IMR-90 (cell line): ENCODE data around the gene ASIC2. TPM values are rescaled to one million over a fixed set of nuclear protein-coding genes. Genes with fewer than 3 reads are reported as not detected.

Experiments
- ATAC-seq: fragments of 200-7000 bp; cut with Tn5 transposase; 2 replicates; pipeline ENCODE4 v1.9.1; 2020; ENCODE audit warnings: low read depth, mild to moderate bottlenecking, moderate library complexity
- BruUV-seq: library from RNA; stranded (reverse); fragments of 400-500 nt; replicated peaks from 2 replicates; lab custom pipeline; 2021; lab: Mats Ljungman, UMichigan
- CTCF ChIA-PET: fragments of 300-600 bp; formaldehyde crosslinking; extraction: SDS; loops from one replicate; lab custom pipeline; 2021; ENCODE audit warnings: antibody characterized with exemption; lab: Yijun Ruan, JAX
- POLR2A ChIA-PET: fragments of 300-600 bp; sonication (Branson Sonifier 250); formaldehyde crosslinking; loops from one replicate; lab custom pipeline; 2022; ENCODE audit warnings: antibody characterized with exemption; ENCODE audit not compliant: unreplicated experiment; lab: Charles Lee
- DNase-seq: peaks from one replicate; pipeline ENCODE4 v3.0.0; 2013
- H2AFZ ChIP-seq: replicated peaks from 2 replicates; pipeline ENCODE3; 2013; ENCODE audit warnings: low read length, mild to moderate bottlenecking; ENCODE audit not compliant: poor library complexity
- H2AK5ac ChIP-seq: 2 replicates; pipeline ENCODE4 v1.6.1; 2013; ENCODE audit warnings: low read depth, low read length, inconsistent platforms
- H2AK9ac ChIP-seq: replicated peaks from 2 replicates; pipeline ENCODE3; 2013; ENCODE audit warnings: mild to moderate bottlenecking, low read depth, low read length, moderate library complexity; ENCODE audit not compliant: poor library complexity
- H2BK120ac ChIP-seq: 2 replicates; pipeline ENCODE4 v1.6.1; 2013; ENCODE audit warnings: low read depth, low read length, inconsistent platforms
- H2BK15ac ChIP-seq: 3 replicates; pipeline ENCODE4 v1.6.1; 2013; ENCODE audit warnings: low read depth, low read length, inconsistent platforms
- H2BK20ac ChIP-seq: 2 replicates; pipeline ENCODE4 v1.6.1; 2013; ENCODE audit warnings: low read depth, mild to moderate bottlenecking, inconsistent platforms, low read length, moderate library complexity
- H2BK5ac ChIP-seq: 2 replicates; pipeline ENCODE4 v1.6.1; 2013; ENCODE audit warnings: mild to moderate bottlenecking, low read depth, low read length, inconsistent platforms; ENCODE audit not compliant: poor library complexity, severe bottlenecking
- H3K14ac ChIP-seq: replicated peaks from 2 replicates; pipeline ENCODE4 v1.6.1; 2013; ENCODE audit warnings: low read depth, low read length, inconsistent platforms
- H3K18ac ChIP-seq: 2 replicates; pipeline ENCODE4 v1.6.1; 2013; ENCODE audit warnings: low read depth, low read length, control low read depth
- H3K23ac ChIP-seq: 2 replicates; pipeline ENCODE4 v1.6.1; 2013; ENCODE audit warnings: low read depth, low read length, inconsistent platforms
- H3K27ac ChIP-seq: 2 replicates; pipeline ENCODE4 v1.5.1; 2013; ENCODE audit warnings: mild to moderate bottlenecking, control low read depth, low read length; ENCODE audit not compliant: insufficient read depth
- H3K27me3 ChIP-seq: 2 replicates; pipeline ENCODE4 v1.6.1; 2013; ENCODE audit warnings: low read length; ENCODE audit not compliant: control insufficient read depth, insufficient read depth
- H3K36me3 ChIP-seq: 2 replicates; pipeline ENCODE4 v1.6.1; 2013; ENCODE audit warnings: low read length, mixed read lengths; ENCODE audit not compliant: control insufficient read depth, insufficient read depth
- H3K4ac ChIP-seq: 2 replicates; pipeline ENCODE4 v1.6.1; 2013; ENCODE audit warnings: low read depth, low read length, inconsistent platforms
- H3K4me1 ChIP-seq: 2 replicates; pipeline ENCODE4 v1.6.1; 2013; ENCODE audit warnings: low read length, mixed read lengths; ENCODE audit not compliant: control insufficient read depth, insufficient read depth
- H3K4me2 ChIP-seq: 2 replicates; pipeline ENCODE4 v1.6.1; 2013; ENCODE audit warnings: low read depth, mild to moderate bottlenecking, control low read depth, low read length, moderate library complexity
- H3K4me3 ChIP-seq: 2 replicates; pipeline ENCODE4 v1.5.1; 2013; ENCODE audit warnings: low read depth, mild to moderate bottlenecking, control low read depth, low read length, moderate library complexity; ENCODE audit not compliant: insufficient read depth
- H3K56ac ChIP-seq: 2 replicates; pipeline ENCODE4 v1.6.1; 2013; ENCODE audit warnings: low read length, inconsistent platforms; ENCODE audit not compliant: insufficient read depth; ENCODE audit errors: extremely low read depth
- H3K79me1 ChIP-seq, 2 experiments: 2 replicates each; pipeline ENCODE4 v1.6.1; 2013; ENCODE audit warnings: low read length in 2 of 2, inconsistent platforms in 1 of 2, low read depth in 1 of 2
- H3K9ac ChIP-seq: 2 replicates; pipeline ENCODE4 v1.6.1; 2013; ENCODE audit warnings: low read depth, low read length, control low read depth
- H3K9me1 ChIP-seq: 2 replicates; pipeline ENCODE4 v1.6.1; 2013; ENCODE audit warnings: low read length, inconsistent platforms; ENCODE audit not compliant: insufficient read depth
- H3K9me3 ChIP-seq: 2 replicates; pipeline ENCODE4 v1.6.1; 2013; ENCODE audit warnings: low read length; ENCODE audit not compliant: control insufficient read depth, insufficient read depth
- H4K20me1 ChIP-seq: 2 replicates; pipeline ENCODE4 v1.6.1; 2013; ENCODE audit warnings: low read length, inconsistent platforms; ENCODE audit not compliant: insufficient read depth
- H4K5ac ChIP-seq: 2 replicates; pipeline ENCODE4 v1.6.1; 2013; ENCODE audit warnings: mild to moderate bottlenecking, low read depth, low read length, control low read depth
- H4K8ac ChIP-seq, 2 experiments: 2 replicates each; pipeline ENCODE4 v1.6.1; 2013; ENCODE audit warnings: low read depth in 2 of 2, low read length in 2 of 2, control low read depth in 1 of 2, inconsistent platforms in 1 of 2
- H4K91ac ChIP-seq: 2 replicates; pipeline ENCODE4 v1.6.1; 2013; ENCODE audit warnings: low read depth, low read length, inconsistent platforms; ENCODE audit not compliant: insufficient read depth
- FOS ChIP-seq: fragments of 150-350 bp; IDR thresholded peaks from 2 replicates; pipeline ENCODE4 v1.6.1; 2016; ENCODE audit warnings: low read depth, low read length
- WGBS, 2 experiments: methylation state at CpG; one replicate each; pipeline versions ENCODE4 v1.1.5 to v1.1.7; 2013; ENCODE audit warnings: missing lambda C conversion rate in 2 of 2; ENCODE audit not compliant: insufficient read length in 1 of 2; ENCODE audit errors: extremely low coverage in 2 of 2; 5-methylcytosine and 5-hydroxymethylcytosine counted together
- dilution Hi-C: fragments of 300-500 bp; cut with HindIII; formaldehyde crosslinking; loops from one replicate; pipeline ENCODE4 v1.14.3; 2018; ENCODE audit warnings: low sequenced_read_pairs; ENCODE audit not compliant: unreplicated experiment
- in situ Hi-C: fragments of 300-500 bp; cut with MboI; formaldehyde crosslinking; loops from 3 replicates; pipeline ENCODE4 v1.14.3; 2019; ENCODE audit warnings: low sequenced_read_pairs, inconsistent platforms, mixed read lengths
- intact Hi-C: fragments of 100-400 bp; cut with micrococcal nuclease; formaldehyde crosslinking; loops from 2 replicates; pipeline ENCODE4 v1.10.0; 2022
- polyA plus RNA-seq, 3 experiments: library from polyadenylated mRNA; depleted of rRNA; stranded (reverse); fragments of >200 nt; gene quantifications; 2 replicates each; pipeline ENCODE4 v1.2.3, GENCODE V29; 2012; ENCODE audit warnings: low replicate concordance in 1 of 3
- total RNA-seq: library from RNA; depleted of rRNA; stranded (reverse); fragments of >200 nt; gene quantifications from 2 replicates; pipeline ENCODE4 v1.2.3, GENCODE V29; 2012

Gene ASIC2
- total and polyA plus RNA-seq, 2 of the 4 experiments (the other 2 are of a cell fraction), result under 0.01 to 0.15 TPM

DNA sequence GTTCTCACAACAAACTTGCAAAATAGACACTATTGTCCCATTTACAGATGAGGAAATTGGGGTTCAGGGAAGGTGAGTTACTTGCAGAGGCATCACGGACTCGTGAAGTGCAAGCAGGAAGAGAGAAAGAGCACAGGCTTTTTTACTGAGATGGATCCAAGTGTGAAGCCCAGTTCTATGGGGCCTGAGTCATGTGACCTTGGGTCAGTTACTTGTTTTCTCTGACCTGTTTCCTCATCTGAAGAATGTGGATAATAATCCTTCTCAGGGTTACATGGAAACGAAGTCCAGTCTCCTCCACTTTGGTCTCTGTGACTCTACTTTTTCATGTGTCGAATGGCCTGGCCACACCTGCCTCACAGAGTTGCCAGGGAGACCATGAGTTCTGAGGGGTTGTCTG, 167.0 kb downstream of the ASIC2 start:
- Histone ChIP-seq H3K9me1 (no peaks in the 10 kb centered on the region), H2AK9ac (no peak overlapping the region), H2BK120ac (no peak overlapping the region), H3K23ac (no peak overlapping the region), H3K18ac (no peak overlapping the region), H2AFZ (no peak overlapping the region), H3K4ac (no peak overlapping the region), H2AK5ac (no peak overlapping the region), H3K36me3 (no peaks in the 10 kb centered on the region), H4K20me1 (no peaks in the 10 kb centered on the region), H4K91ac (no peak overlapping the region), H3K27me3 (peaks cover 4% of the 10 kb centered on the region), H3K56ac (no peak overlapping the region), H4K5ac (no peak overlapping the region), H3K4me1 (no peaks in the 10 kb centered on the region), H3K9ac (no peak overlapping the region), H3K9me3 (no peaks in the 10 kb centered on the region), H2BK20ac (no peak overlapping the region), H3K4me2 (no peak overlapping the region), H3K79me1 (no peaks in the 10 kb centered on the region), H3K14ac (no peak overlapping the region), H2BK5ac (no peak overlapping the region), H3K27ac (no peak overlapping the region), H4K8ac (no peak overlapping the region), H2BK15ac (no peak overlapping the region), H3K4me3 (no peak overlapping the region)
- in situ Hi-C loops (no loop called here), intact Hi-C loops (no loop called here), dilution Hi-C loops (no loop called here)
- POLR2A ChIA-PET, result no interaction called here
- no CpG with 5 or more reads among the region's 4 CpGs for WGBS, 2 experiments
- no peak for TF ChIP-seq FOS
- CTCF ChIA-PET, result no interaction called here
- BruUV-seq, result no TSS peak
- DNase-seq, result no peak
- no peak for ATAC-seq
